Adrenal gland (tissue), 12 donors: ENCODE results near the gene CACUL1. TPM values are rescaled to one million over a fixed set of nuclear protein-coding genes. Genes with fewer than 3 reads are reported as not detected.

Experiments
- DNase-seq, 7 donors: peaks; one replicate each; pipeline ENCODE4 v3.0.0-alpha.2; 2019 to 2020
- H3K27ac ChIP-seq, 5 donors: fragments of 200-600 bp; sonication (generic) in 4 of 5; 1 replicate in 3 of 5; 2 replicates in 2 of 5; pipeline versions ENCODE4 v1.5.1 to v1.8.0; 2016 to 2020; ENCODE audit warnings: mild to moderate bottlenecking in 1 of 5
- H3K27me3 ChIP-seq: fragments of 200-600 bp; 2 replicates; pipeline ENCODE4 v1.8.0; 2021
- H3K36me3 ChIP-seq, 2 donors: fragments of 200-600 bp; replicated peaks in 1 of 2; 1 replicate in 1 of 2; 2 replicates in 1 of 2; pipeline versions ENCODE4 v1.5.1 to v1.8.0; 2018 to 2022
- H3K4me1 ChIP-seq, 2 donors: fragments of 200-600 bp; replicated peaks in 1 of 2; 1 replicate in 1 of 2; 2 replicates in 1 of 2; pipeline versions ENCODE4 v1.5.1 to v1.8.0; 2018 to 2021
- H3K4me3 ChIP-seq, 4 donors: fragments of 200-600 bp; sonication (generic) in 3 of 4; one replicate each; pipeline ENCODE4 v1.5.1; 2016 to 2018
- H3K9me3 ChIP-seq, 3 donors: fragments of 200-600 bp; sonication (generic) in 1 of 3; replicated peaks in 1 of 3; 1 replicate in 2 of 3; 2 replicates in 1 of 3; pipeline versions ENCODE4 v1.5.1 to v1.8.0; 2016 to 2021
- POLR2A ChIP-seq, 2 donors: fragments of 450-650 bp; IDR thresholded peaks; one replicate each; pipeline ENCODE4 v1.6.1; 2017; ENCODE audit warnings: antibody characterized with exemption in 2 of 2, mild to moderate bottlenecking in 2 of 2, moderate library complexity in 1 of 2
- WGBS, 4 donors: extraction: QIAGEN DNeasy Blood & Tissue Kit in 2 of 4; methylation state at CpG; one replicate each; pipeline versions ENCODE4 v1.1.5 to v1.1.7; 2013 to 2017; 5-methylcytosine and 5-hydroxymethylcytosine counted together
- intact Hi-C, 2 donors: fragments of 100-400 bp; cut with DNase I; formaldehyde crosslinking; loops; one replicate each; pipeline versions ENCODE4 v1.14.1 to v1.15.0; 2022 to 2023
- polyA plus RNA-seq, 3 donors: library from polyadenylated mRNA; stranded (reverse); fragments of 200-250 nt in 2 of 3; fragments of 350-450 nt in 1 of 3; fragmentation: Illumina TruSeq in 1 of 3; extraction: RNeasy Lipid Tissue Mini Kit (QIAGEN cat#74804) in 1 of 3; gene quantifications; one replicate each; pipeline ENCODE4 v1.2.3, GENCODE V29; 2013 to 2014
- total RNA-seq, 9 donors: library from RNA; depleted of rRNA in 4 of 9; stranded (reverse); fragments of >200 nt in 4 of 9; fragments of 120-200 nt in 1 of 9; fragmentation: NEBNext Ultra II Directional in 1 of 9; extraction: Animal tissue kit (Norgen Biotek cat#: 25700) in 1 of 9; gene quantifications; one replicate each; pipeline versions ENCODE4 v1.1.0 to v1.2.4, GENCODE V29; 2013 to 2023
- TF ChIP-seq, protein P1 (sequence below), 6 experiments: fragments of 450-650 bp in 4 of 6; fragments of 200-600 bp in 2 of 6; sonication (generic) in 1 of 6; IDR thresholded peaks; 1 replicate in 5 of 6; 2 replicates in 1 of 6; pipeline versions ENCODE4 v1.5.1 to v1.8.0; 2016 to 2021; ENCODE audit warnings: antibody characterized with exemption in 6 of 6, mild to moderate bottlenecking in 2 of 6, moderate library complexity in 1 of 6
- donor health status: healthy with polysubstance abuse.
- donor health status: Bipolar disorder and iron deficiency.
- donor health status: DM: yes; HTN: yes; CAD: no.
- donor health status: DM: no; HTN: no; CAD: no.
- donor health status: DM: no; HTN: no; CAD: no.
- donor health status: DM: yes; HTN: yes; CAD: no.

CACUL1 gene
- total and polyA plus RNA-seq, 12 donors = 6.9 to 70.0 (median 30.9) TPM

DNA sequence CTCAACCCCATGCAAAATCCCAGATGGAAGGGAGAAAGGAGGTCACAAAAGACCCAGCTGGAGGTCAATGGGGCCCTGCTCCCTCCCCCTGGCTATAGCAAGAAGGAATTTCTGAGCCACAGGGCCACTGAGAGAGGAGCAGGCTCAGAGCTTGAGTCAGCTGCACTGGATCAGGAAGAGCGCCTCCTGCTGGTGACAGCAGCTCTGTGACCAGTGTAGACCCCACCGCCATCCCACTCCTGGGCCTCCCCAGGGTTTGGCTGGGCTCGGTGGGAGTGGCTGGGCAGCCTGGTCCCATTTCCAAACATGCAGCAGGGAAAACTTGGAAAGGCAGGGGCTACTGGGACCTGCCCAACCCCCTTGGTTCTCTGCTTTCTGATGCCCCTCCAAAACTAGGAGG lies 127.8 kb downstream of the CACUL1 start:
- H3K4me1 ChIP-seq = peaks cover 0 to 16% of the 10 kb centered on the region in 2 donors
- H3K27me3 ChIP-seq = no peaks in the 10 kb centered on the region
- 58 to 80% (median 61%) methylated on average over 2 to 3 of the region's 3 CpGs for WGBS, 4 donors
- H3K4me3 ChIP-seq = no peak overlapping the region
- H3K9me3 ChIP-seq = no peaks in the 10 kb centered on the region
- DNase-seq = no peak
- no peak for TF ChIP-seq POLR2A (IDR thresholded peaks at IDR 0.05)
- TF ChIP-seq, protein P1, sequence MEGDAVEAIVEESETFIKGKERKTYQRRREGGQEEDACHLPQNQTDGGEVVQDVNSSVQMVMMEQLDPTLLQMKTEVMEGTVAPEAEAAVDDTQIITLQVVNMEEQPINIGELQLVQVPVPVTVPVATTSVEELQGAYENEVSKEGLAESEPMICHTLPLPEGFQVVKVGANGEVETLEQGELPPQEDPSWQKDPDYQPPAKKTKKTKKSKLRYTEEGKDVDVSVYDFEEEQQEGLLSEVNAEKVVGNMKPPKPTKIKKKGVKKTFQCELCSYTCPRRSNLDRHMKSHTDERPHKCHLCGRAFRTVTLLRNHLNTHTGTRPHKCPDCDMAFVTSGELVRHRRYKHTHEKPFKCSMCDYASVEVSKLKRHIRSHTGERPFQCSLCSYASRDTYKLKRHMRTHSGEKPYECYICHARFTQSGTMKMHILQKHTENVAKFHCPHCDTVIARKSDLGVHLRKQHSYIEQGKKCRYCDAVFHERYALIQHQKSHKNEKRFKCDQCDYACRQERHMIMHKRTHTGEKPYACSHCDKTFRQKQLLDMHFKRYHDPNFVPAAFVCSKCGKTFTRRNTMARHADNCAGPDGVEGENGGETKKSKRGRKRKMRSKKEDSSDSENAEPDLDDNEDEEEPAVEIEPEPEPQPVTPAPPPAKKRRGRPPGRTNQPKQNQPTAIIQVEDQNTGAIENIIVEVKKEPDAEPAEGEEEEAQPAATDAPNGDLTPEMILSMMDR (IDR thresholded peaks at IDR 0.05) = no peak
- intact Hi-C loops = no loop called here
- no peaks in the 10 kb centered on the region for H3K36me3 ChIP-seq
- H3K27ac ChIP-seq = no peak overlapping the region

Other genes with a start within 250 kb of the CACUL1 start
- 10 to 100 TPM in 2 of 9 donors, 1 to 10 TPM in 1, under 1 TPM in 3, not detected in 3; 0.13 to 23.3 (median 2.2) TPM for gene PRLHR, start 159.3 kb downstream of the CACUL1 start, total RNA-seq
- gene PRLHR, start 159.3 kb downstream of the CACUL1 start, polyA plus RNA-seq = 1 to 10 TPM; 1.3 to 3.6 (median 2.7) TPM